ENCODE measurements around the gene AATF.

DNA sequence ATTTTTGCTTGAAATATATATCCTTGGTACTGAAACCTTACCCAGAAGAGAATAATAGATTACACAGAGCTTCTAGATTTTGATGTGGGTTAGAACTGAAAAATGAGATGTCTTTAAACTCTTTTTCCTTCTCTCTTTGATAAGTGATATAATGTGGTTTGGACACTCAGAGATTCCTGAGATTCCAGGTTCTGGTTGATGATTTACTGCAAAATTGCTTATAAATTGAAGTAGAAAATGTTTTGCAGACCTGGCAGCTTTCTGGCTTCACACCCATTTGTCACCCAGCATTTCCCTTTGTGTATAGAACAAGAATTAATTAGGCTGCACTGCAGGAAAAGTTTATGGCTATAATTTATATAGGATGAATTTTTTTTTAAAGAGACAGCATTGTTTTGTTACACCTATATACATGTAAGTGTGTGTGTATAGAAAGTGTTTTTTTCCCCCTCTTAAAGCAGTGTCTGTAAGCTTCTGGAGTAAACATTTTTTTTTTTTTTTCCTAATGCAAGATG lies 23.5 kb downstream of the AATF start:
- TF ChIP-seq EZH2 (IDR thresholded peaks at IDR 0.05; ENCODE audit: borderline replicate concordance, low read depth, low read length) (no peak), SMAD1 (IDR thresholded peaks at IDR 0.05; ENCODE audit: low read depth, low read length, partially characterized antibody) (no peak), NFATC3 (IDR thresholded peaks at IDR 0.05) (no peak), HNRNPK (IDR thresholded peaks at IDR 0.05; ENCODE audit: low read depth, low read length, poor library complexity, severe bottlenecking) (no peak)
